NCI-H748 (cell line): ENCODE data around the gene ROCK2.
A peak's percentile ranks its signal among the peaks of the same experiment; 100 is the strongest.
"Not testable (repeated sequence)": the region's sequence is repeated elsewhere in the genome, so short reads cannot be mapped to it uniquely, and the experiment has no call there.

Experiments used
- DNase-seq: peaks from one replicate; lab custom pipeline; 2025; ENCODE audit not compliant: unreplicated experiment; lab: John Stamatoyannopoulos, UW

The ROCK2 gene

DNA sequence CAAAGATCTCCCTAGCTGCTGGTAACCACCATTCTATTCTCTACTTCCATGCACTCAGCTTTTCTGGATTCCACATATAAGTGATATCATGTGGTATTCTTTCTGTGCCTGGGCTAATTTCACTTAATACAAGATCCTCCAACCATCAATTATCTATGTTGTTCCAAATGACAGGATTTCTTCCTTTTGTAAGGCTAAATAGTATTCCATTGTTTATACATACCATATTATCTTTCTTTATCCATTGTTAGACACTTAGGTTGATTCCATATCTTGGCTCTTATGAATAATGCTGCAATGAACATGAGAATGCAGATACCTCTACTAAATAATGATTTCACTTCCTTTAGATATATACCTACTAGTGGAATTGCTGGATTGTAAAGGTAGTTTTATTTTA, 66.2 kb downstream of the ROCK2 start:
- DNase-seq, result no peak

GRCh38 chr2:11275910-11276309, 68.5 kb downstream of the ROCK2 start:
- no peak for DNase-seq

DNA sequence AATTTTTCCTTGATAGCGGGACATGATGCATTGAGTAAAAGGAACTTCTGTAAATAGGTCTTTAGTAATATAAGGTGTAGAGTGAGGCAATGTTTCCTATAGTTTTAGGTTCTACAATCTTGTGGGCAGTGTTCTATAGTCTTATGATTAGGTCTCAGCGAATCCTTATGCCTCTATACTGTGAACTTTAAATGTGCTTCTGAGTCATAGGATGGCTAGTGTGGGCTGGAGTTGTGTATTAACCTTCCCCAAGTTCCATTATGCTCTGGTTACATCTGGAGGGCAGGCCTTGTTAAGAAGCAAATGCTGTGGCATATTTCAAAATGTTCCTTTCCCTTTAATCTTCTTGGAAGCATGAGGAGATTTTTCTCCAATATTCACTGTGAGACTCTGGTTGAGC, 73.5 kb downstream of the ROCK2 start:
- DNase-seq, result no peak

- no peak for DNase-seq
Observed at GRCh38 chr2:11267931-11268330, 76.5 kb downstream of the ROCK2 start.

DNA sequence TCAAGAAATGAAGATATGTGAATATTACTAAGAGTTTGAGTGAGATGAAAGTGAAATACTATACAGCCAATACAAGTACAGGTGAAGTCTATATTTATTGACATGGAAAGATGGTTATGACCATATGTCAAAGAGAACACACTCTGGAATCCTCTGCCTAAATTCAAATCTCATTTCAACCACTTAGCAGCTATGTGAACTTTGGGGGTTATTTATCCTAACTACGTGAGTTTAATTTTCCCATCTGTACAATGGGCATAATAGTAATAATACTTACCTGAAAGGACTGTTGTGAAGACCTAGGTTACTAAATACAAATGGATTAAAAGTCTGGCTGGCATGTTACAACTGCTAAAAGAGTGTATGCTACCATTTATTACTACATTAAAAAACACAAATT, 79.6 kb downstream of the ROCK2 start:
- DNase-seq, result no peak

GRCh38 chr2:11264007-11264406, 80.4 kb downstream of the ROCK2 start:
- DNase-seq, result no peak

DNA sequence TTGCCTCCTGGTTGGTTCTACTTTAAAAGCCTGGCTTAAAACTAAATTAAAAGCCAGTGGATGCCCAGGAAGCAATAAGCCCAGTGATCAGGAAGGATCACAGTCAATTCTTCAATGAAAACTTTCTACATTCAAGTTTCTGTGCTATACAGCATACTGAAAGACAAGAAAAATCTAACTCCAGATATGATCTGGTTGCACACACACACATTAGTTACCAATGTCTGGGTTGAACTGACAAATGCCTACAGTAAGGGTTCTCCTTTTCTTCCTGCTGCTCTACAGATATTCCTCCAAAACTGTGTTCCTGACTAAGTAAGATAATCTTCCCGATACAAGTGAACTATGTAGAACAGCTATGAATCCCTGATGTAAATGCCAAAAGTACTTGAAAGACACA, 81.3 kb downstream of the ROCK2 start:
- no peak for DNase-seq

DNA sequence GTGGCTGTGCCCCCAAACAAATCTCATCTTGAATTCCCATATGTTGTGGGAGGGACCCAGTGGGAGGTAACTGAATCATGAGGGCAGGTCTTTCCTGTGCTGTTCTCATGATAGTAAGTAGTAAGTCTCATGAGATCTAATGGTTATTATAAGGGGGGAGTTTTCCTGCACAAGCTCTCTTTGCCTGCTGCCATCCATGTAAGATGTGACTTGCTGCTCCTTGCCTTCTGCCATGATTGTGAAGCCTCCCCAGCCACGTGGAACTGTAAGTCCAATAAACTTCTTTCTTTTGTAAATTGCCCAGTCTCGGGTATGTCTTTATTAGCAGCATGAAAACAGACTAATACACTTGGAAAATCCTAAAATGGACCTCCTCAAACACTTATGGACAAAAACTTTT, 82.0 kb downstream of the ROCK2 start:
- DNase-seq, result not testable (repeated sequence)

GRCh38 chr2:11261564-11261963, 82.9 kb downstream of the ROCK2 start:
- not testable (repeated sequence) for DNase-seq

- DNase-seq, result no peak
Observed at GRCh38 chr2:11260979-11261378, 83.5 kb downstream of the ROCK2 start.

GRCh38 chr2:11257964-11258363, 86.5 kb downstream of the ROCK2 start:
- no peak for DNase-seq

DNA sequence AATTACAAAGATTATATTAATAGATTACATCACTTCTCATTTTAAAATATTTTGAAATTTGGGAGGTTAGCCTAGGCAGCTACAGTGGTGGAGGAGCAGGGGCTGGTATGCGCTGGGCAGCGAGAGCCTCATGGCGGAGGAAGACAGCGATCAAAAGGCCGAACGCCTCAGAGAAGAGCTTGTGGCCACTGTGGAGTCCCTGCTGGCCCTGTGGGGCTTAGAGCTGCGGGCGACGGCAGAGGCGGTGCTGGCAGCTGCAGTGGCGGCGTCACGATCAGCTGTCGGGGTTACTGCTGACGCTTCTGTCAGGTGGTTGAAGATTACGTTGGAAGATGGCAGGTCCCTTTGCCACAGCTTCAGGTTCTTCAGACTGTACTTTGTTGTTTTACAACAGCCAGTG, 87.4 kb downstream of the ROCK2 start:
- no peak for DNase-seq

GRCh38 chr2:11256166-11256565, 88.3 kb downstream of the ROCK2 start:
- no peak for DNase-seq

GRCh38 chr2:11254100-11254536, 90.3 kb downstream of the ROCK2 start:
- DNase-seq, result peak; percentile 89

DNA sequence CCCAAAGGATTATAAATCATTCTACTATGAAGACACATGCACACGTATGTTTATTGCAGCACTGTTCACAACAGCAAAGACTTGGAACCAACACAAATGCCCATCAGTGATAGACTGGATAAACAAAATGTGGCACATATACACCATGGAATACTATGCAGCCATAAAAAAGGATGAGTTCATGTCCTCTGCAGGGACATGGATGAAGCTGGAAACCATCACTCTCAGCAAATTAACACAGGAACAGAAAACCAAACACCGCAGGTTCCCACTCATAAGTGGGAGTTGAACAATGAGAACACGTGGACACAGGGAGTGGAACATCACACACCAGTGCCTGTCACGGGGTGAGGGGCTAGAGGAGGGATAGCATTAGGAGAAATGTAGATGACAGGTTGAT, 92.0 kb downstream of the ROCK2 start:
- DNase-seq, result not testable (repeated sequence)

GRCh38 chr2:11250400-11251196, 93.8 kb downstream of the ROCK2 start:
- DNase-seq, result no peak

GRCh38 chr2:11245322-11245721, 99.1 kb downstream of the ROCK2 start:
- no peak for DNase-seq

GRCh38 chr2:11244091-11244826, 100.2 kb downstream of the ROCK2 start:
- no peak for DNase-seq

GRCh38 chr2:11243512-11243911, 100.9 kb downstream of the ROCK2 start:
- no peak for DNase-seq

- DNase-seq, result no peak
Observed at GRCh38 chr2:11242542-11243174, 101.8 kb downstream of the ROCK2 start.

DNA sequence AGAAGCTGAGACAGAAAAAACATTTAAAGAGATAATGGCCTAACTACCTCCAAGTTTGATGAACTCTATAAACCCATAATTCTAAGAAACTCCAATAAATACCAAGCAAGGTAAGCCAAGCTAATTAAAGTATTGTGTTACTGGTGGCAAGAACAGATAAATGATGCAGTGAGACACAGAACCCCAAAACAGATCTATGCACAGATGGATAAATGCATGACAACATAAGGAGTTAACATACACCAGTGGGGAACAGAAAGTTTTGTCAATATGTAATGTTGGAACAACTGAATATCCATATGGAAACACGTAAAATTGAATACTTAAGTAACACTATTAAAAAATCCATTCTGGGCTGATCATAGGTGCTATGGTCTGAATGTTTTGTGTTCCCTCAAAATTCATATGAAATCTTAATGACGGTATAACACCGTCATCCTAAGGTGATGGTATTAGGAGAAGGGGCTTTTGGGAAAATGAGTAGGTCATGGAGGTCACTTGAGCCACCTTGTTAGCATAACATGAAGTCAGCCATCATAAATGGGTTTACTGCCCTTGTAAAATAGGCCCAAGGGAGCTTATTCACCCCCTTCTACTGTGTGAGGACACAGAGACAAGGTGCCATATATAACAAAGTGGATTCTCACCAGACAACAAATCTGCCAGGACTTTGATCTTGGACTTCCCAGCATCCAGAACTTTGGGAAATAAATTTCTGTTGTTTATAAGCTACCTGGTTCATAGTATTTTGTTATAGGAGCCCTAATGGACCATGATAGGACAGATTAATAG, 102.8 kb downstream of the ROCK2 start:
- DNase-seq, result no peak
